Measurements from ENCODE around the gene PTPRG. TPM values are rescaled to one million over a fixed set of nuclear protein-coding genes. Genes with fewer than 3 reads are reported as not detected.

PTPRG gene
- total RNA-seq, 1 experiment from 2014 or later: 32.1 TPM

- Histone ChIP-seq H3K4me1 (ENCODE audit: control insufficient read depth in 1 of 2, insufficient read depth in 2 of 2, low read length in 2 of 2) (no peaks in the 10 kb centered on the region), H3K9me3 (ENCODE audit: control insufficient read depth in 1 of 2, insufficient read depth in 1 of 2, low read depth in 1 of 2, low read length in 2 of 2) (no peaks in the 10 kb centered on the region), H3K9ac (ENCODE audit: low read length) (no peak overlapping the region), H2AFZ (ENCODE audit: low read depth, low read length, poor library complexity, severe bottlenecking) (no peak overlapping the region), H3K27me3 (ENCODE audit: insufficient read depth, low read length) (no peaks in the 10 kb centered on the region), H3K27ac (ENCODE audit: low read depth, low read length) (no peak overlapping the region), H3K9me2 (ENCODE audit: insufficient read depth) (no peaks in the 10 kb centered on the region), H3K36me3 (ENCODE audit: control insufficient read depth in 1 of 2, insufficient read depth in 2 of 2, low read length in 2 of 2) (no peaks in the 10 kb centered on the region), H3K4me3 (replicated peaks in 1 of 2; ENCODE audit: low read depth in 1 of 2, low read length in 2 of 2) (no peak overlapping the region), H4K20me1 (ENCODE audit: insufficient read depth) (no peaks in the 10 kb centered on the region), H3K4me2 (ENCODE audit: low read length) (no peak overlapping the region), H3K79me2 (ENCODE audit: insufficient read depth, low read length) (no peaks in the 10 kb centered on the region; the same call in 1 of the 2 replicates)
- intact Hi-C loops (cut with micrococcal nuclease): loop anchor here (10.0 kb wide), 1 partner anchor 289 kb away; the partner anchor contains the start of gene PTPRG
- no peak for TF ChIP-seq EGR1 (IDR thresholded peaks at IDR 0.05; ENCODE audit: low read depth)
- TF ChIP-seq POLR2AphosphoS5 (IDR thresholded peaks at IDR 0.05; ENCODE audit: low read depth, low read length): no peak
- TF ChIP-seq, protein P1, sequence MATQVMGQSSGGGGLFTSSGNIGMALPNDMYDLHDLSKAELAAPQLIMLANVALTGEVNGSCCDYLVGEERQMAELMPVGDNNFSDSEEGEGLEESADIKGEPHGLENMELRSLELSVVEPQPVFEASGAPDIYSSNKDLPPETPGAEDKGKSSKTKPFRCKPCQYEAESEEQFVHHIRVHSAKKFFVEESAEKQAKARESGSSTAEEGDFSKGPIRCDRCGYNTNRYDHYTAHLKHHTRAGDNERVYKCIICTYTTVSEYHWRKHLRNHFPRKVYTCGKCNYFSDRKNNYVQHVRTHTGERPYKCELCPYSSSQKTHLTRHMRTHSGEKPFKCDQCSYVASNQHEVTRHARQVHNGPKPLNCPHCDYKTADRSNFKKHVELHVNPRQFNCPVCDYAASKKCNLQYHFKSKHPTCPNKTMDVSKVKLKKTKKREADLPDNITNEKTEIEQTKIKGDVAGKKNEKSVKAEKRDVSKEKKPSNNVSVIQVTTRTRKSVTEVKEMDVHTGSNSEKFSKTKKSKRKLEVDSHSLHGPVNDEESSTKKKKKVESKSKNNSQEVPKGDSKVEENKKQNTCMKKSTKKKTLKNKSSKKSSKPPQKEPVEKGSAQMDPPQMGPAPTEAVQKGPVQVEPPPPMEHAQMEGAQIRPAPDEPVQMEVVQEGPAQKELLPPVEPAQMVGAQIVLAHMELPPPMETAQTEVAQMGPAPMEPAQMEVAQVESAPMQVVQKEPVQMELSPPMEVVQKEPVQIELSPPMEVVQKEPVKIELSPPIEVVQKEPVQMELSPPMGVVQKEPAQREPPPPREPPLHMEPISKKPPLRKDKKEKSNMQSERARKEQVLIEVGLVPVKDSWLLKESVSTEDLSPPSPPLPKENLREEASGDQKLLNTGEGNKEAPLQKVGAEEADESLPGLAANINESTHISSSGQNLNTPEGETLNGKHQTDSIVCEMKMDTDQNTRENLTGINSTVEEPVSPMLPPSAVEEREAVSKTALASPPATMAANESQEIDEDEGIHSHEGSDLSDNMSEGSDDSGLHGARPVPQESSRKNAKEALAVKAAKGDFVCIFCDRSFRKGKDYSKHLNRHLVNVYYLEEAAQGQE (IDR thresholded peaks at IDR 0.05; ENCODE audit: low read depth): no peak
- TF ChIP-seq, protein P2, sequence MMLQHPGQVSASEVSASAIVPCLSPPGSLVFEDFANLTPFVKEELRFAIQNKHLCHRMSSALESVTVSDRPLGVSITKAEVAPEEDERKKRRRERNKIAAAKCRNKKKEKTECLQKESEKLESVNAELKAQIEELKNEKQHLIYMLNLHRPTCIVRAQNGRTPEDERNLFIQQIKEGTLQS (IDR thresholded peaks at IDR 0.05): no peak
- TF ChIP-seq ZNF274 (IDR thresholded peaks at IDR 0.05; ENCODE audit: low read depth, low read length): no peak
- no peak for TF ChIP-seq YY1 (IDR thresholded peaks at IDR 0.05; ENCODE audit: extremely low read depth, insufficient replicate concordance, low read depth, low read length)
- no peak for TF ChIP-seq TCF7L2 (IDR thresholded peaks at IDR 0.05; ENCODE audit: borderline replicate concordance, extremely low read depth, insufficient read depth, insufficient read length)
- no peak for TF ChIP-seq SP1 (IDR thresholded peaks at IDR 0.05; ENCODE audit: low read depth)
- TF ChIP-seq CTCF (IDR thresholded peaks at IDR 0.05 in 2 of 3, conservative IDR thresholded peaks at IDR 0.05 in 1 of 3; ENCODE audit: borderline replicate concordance in 1 of 3, insufficient read depth in 1 of 3, low read depth in 2 of 3, low read length in 2 of 3): no peak
- TF ChIP-seq MAX (IDR thresholded peaks at IDR 0.05): no peak
- TF ChIP-seq RAD21 (IDR thresholded peaks at IDR 0.05; ENCODE audit: low read depth): no peak
- TF ChIP-seq SRF (IDR thresholded peaks at IDR 0.05; ENCODE audit: low read depth): no peak
- no peak for TF ChIP-seq EZH2 (IDR thresholded peaks at IDR 0.05)
- DNase-seq (ENCODE audit: low read depth, low spot score): no peak
- ChIA-PET POLR2A (no interaction called here), CTCF (no interaction called here), RAD21 (ENCODE audit: low non-redundant PET in 1 of 2, low total read pairs in 2 of 2, uncharacterized antibody in 2 of 2, unreplicated experiment in 2 of 2) (no interaction called here)
- BruUV-seq (replicated peaks): no TSS peak
- no peak for ATAC-seq
Observed at GRCh38 chr3:61853912-61854311, 292.5 kb downstream of the PTPRG start.
